Measurements from ENCODE around the gene XG.
"Not testable (repeated sequence)": the region's sequence is repeated elsewhere in the genome, so short reads cannot be mapped to it uniquely, and the experiment has no call there.

The XG gene

DNA sequence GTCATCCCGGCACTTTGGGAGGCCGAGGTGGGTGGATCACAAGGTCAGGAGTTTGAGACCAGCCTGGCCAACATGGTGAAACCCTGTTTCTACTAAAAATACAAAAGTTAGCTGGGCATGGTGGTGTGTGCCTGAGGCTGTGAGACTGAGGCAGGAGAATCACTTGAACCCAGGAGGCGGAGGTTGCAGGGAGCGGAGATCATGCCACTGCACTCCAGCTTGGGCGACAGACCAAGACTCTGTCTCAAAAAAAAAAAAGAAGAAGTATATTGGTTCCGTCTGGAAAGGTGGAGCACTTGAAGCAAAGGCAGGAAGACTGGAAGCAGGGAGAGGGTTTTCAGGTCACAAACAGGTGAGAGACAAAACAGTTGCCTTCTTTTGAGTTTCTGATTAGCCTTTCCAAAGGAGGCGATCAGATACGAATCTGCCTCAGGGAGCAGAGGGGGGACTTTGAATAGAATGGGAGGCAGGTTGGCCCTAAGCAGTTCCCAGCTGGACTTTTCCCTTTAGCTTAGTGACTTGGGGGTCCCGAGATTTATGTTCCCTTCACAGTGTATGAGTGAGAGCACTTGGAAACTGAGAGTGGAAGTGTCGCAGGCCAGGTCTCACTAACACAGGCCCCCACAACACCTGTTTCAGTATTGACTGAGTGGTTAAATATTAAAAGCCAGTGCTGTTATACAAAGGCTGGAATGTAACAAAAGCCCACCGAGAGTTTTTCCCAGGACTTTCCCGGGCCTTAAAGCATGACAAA is 28.8 kb downstream of the XG start:
- not testable (repeated sequence) for DNase-seq (ENCODE audit: low read depth, low spot score)

DNA sequence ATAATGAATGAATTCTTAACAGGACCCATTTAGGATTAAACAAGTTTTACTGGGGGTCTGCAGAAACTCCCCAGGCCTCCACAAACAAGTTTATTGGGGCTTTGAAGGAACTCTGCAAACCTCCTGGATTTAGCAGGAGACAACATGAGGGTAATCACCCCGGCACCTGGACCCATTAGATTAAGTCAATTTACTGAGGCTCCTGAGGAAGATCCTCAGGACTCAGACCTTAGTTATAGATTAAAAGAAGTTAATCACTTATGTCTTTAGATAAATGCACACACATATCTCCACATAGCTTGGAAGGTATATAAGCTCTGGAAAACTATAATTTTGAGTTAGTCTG is 29.4 kb downstream of the XG start:
- DNase-seq (ENCODE audit: low read depth, low spot score) = no peak

DNA sequence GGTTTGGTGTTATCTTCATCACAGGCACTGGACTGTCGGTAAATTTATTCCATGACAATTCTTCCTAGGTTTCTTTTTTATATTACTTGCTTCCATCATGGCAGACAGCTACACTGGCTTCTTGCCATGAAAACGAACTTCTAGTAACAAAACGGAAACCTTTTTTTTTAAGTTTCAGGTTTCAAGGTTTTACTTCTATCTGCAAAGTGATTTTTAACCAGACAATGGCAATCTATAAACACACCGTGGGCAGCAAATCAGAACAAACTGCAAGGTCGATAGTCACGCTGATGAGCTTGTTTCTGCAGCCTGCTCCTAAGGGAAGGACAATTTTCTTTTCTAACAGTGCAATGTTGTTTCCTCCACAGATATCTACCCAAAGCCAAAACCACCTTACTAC is 29.9 kb downstream of the XG start:
- no peak for DNase-seq (ENCODE audit: low read depth, low spot score)

DNA sequence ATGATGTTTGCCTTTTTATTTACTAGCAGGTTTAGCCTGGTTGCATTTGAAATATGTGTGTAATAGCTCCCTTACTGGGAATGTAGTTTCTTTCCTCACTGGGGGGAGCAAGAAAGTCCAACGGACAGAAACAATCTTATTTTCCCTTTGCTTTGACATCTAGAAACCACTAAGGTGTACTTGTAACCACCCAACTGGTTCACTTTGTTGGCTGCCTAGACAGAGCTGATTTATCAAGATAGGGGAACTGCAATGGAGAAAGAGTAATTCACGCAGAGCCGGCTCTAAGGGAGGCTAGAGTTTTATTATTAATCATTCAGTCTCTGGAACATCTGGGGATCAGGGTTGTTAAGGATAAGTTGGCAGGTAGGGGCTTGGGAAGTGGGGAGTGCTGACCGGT is 30.3 kb downstream of the XG start:
- DNase-seq (ENCODE audit: low read depth, low spot score) = no peak

DNA sequence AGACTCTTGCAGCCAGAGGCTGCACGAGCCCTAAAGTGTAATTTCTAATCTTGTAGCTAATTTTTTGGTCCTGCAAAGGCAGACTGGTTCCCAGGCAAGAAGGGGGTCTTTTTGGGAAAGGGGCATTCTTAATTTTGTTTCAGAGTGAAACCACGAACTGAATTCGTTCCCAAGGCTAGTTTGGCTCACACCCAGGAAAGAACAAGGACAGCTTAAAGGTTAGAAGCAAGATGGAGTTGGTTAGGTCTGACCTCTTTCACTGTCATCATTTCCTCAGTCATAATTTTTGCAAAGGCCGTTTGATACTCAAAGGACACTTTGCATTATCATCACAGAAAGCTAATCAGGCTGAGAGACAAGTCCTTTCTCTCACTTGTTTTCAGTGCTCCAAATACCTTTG is 30.9 kb downstream of the XG start:
- DNase-seq (ENCODE audit: low read depth, low spot score) = no peak

DNA sequence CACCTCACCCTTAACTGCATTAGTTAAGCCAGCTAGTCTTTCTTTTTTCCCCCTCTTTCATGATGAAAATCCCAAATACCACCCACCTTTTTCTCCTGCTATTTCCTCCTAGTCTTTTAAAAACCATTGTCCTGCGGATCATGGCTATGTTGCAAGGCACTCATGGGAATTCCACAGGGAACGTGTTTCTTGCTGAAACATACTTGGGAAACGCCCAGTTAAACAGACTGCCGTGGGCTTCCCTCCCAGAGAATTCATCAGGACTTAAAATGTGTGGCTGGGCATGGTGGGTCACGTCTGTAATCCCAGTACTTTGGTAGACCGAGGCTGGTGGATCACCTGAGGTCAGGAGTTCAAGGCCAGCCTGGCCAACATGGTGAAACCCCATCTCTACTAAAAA is 32.2 kb downstream of the XG start:
- no peak for DNase-seq (ENCODE audit: low read depth, low spot score)

DNA sequence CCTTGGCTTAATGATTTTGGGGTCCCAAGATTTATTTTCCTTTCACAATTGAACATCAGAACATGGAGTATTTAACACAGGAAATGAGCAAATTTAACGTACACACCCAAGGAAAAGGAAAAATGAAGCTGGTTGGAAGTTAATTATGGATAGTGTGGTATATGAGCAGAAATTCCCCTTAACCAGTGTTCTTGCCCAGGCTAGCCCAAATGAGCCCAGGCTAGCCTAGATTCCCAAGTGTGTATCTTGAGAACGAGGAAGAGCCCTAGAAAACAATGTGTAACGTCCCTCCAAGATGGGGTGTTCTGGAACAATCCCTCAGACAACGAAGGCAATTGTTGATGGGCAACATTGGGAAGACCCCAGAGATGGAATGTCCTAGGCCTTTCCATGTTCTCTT is 33.7 kb downstream of the XG start:
- DNase-seq (ENCODE audit: low read depth, low spot score) = no peak

DNA sequence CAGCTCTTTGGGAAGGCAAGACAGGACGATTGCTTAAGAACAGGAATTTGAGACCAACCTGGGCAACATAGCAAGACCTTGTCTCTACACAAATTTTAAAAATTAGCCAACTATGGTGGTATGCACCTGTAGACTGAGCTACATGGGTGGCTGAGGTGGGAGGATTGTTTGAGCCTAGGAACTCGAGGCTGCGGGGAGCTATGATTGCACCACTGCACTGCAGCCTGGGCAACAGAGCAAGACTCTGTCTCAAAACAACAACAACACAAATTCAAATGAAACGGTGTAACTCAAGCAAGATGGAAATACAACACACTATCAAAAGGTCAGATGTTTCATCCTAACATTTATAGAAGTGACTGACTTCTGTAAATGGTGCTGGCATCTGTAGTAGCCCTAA is 37.1 kb downstream of the XG start:
- DNase-seq (ENCODE audit: low read depth, low spot score) = no peak

DNA sequence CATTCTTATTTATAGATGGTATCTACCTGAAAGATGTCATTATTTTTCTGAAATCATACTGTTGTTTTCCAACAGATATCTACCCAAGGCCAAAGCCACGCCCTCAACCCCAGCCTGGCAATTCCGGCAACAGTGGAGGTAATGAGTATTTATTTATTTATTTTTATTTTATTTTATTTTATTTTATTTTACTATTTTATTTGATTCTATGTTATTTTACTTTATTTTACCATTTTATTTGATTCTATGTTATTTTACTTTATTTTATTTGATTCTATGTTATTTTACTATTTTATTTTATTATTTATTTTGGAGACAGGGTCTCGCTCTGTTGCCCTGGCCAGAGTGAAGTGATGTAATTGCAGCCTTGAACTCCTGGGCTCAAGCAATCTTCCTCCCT is 37.7 kb downstream of the XG start:
- no peak for DNase-seq (ENCODE audit: low read depth, low spot score)

DNA sequence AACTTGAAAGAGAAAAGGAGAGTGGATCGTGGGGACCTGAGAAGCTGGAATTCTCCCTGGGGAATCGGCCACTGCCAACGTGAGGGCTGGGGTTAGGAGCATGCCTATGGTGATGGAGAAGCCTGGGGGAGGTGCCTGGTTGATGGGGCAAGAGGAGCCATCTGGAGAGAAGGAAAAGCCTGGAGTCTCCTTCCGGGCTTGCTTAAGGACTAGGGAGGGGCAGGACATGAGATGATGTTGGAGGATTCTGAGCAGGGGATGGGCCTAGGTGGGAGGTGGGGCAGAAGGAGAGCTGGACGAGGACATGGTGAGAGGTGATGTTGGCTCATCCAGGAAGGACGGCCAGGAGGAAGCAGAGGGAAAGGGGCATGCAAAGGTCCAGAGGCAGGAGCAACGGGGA is 41.9 kb downstream of the XG start:
- DNase-seq (ENCODE audit: low read depth, low spot score) = no peak

DNA sequence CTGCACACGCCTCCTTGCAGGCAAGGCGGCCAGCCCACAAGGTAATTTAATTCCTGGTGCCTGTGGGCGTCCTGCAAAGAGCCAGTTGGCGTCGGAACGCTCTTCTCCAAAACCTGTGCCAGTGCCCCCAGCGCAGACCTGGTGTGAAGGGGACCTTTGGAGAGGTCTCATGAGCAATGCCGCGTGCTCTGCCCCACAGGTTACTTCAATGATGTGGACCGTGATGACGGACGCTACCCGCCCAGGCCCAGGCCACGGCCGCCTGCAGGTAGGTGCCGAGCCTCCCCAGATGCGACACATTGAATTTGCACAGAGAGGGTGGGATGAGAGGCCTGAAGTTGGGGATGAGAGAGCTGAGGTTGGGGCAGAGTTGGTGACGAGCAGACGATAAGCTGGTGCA is 42.5 kb downstream of the XG start:
- no peak for DNase-seq (ENCODE audit: low read depth, low spot score)

DNA sequence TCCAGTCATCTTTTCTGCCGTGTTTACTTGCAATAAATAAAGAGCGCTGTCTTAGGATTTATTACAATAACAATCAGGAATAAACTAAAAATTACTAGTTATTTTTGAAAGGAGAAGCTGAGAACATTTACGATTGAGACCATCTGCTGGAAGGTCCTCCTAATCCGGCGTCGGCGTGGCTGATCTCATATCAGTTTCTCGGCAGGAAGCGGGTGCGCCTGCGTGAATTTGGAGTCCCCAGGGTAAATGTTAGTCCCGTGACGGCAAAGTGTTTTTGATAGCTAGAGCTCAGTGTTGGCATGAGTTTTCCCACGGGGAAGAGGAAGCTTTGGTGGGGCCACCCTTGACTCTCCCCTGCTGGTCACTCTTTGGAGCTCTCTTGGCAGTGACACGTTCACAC is 45.0 kb downstream of the XG start:
- DNase-seq (ENCODE audit: low read depth, low spot score) = not testable (repeated sequence)

DNA sequence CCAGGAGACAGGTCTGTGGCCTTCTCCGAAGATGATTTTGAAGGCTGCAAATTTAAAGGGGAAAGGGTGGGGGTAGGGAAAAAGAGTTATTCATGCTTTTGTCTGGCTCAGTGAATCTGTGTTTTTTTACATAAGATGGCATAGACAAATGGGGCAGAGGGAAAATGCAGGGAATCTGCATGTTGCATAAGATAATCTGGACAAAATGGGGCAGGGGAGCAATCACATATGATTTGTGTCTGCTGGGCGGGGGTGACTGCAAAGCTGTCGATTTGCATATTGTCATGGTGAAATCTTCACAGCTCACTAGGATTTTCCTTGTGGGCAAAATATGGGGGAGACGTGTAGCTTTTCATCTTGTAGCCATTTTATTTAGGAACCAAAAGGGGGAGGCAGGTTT is 47.5 kb downstream of the XG start:
- DNase-seq (ENCODE audit: low read depth, low spot score) = no peak

DNA sequence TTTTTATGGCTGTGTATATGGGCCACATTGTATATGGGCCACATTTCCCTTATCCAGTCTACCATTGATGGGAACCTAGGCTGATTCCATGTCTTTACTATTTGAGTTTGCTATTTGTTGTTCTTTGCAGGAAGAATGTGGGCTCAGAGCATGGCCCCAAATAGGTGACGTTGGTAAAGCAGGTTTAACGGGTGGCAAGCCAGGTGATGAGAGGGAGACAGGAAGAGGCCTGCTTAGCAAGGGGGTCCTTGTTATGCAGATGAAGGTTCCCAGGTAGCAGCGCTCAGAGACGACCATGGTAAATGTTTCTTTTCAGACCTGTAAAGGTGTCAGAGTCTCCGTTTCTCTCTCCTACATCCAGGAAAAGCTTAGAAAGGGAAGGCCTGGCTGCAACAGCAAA is 48.1 kb downstream of the XG start:
- not testable (repeated sequence) for DNase-seq (ENCODE audit: low read depth, low spot score)

DNA sequence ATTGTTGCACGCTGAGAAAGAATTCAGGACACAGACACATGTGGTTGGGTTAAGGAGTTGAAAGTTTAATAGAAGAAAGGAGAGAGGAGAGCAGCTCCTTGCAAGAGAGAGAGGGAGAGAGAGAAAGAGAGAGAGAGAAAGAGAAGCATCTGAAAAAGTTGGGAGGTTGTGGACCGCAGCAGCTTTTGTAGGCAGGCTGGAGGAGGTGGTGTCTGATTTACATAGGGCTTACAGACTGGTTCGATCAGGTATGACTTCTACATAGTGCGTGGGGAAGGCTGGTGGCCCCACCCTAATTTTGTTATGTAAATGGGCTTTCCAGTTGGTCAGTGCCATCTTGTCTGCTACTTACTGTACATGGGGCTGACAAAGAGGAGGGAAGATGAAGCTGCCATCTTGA is 49.4 kb downstream of the XG start:
- DNase-seq (ENCODE audit: low read depth, low spot score) = no peak

DNA sequence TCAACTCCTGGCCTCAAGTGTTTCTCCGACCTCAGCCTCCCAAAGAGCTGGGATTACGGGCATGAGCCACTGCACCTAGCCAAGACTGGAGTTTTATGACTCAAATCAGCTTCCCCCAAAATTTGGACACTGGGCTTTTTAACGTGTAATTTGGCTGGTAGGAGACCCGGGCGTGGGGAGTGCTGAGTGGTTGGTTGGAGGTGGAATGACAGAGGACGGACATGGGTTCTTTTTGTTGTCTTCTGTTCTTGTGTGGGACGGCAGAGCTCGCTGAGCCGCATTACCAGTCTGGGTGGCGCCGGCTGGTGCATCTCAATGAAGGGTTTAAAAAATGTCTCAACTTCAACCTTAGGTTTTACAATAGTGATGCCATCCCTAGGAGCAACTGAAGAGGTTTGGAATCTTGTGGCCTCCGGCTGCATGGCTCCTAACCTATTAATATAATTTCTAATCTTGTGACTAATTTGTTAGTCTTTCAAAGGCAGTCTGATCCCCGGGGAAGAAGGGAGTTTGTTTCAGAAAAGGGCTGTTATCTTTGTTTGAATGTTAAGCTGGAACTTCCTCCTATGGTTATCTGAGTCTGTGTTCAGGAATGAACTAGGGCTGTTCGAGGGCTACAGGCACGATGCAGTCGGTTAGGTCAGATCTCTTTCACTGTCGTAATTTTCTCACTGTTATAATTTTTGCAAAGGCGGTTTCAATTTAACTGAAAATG is 50.7 kb downstream of the XG start:
- not testable (repeated sequence) for DNase-seq (ENCODE audit: low read depth, low spot score)

DNA sequence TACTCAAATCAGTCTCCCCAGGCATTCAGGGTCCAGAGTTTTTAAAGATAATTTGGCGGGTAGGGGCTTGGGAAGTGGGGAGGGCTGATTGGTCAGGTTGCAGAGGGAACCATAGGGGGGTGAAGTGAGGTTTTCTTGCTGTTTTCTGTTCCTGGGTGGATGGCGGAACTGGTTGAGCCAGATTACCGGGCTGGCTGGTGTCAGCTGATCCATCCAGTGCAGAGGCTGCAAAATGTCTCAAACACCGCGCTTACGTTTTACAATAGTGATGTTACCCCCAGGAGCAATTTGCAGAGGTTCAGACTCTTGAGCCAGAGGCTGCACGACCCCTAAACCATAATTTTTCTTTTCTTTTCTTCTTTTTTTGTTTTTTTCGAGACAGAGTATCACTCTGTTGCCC is 51.6 kb downstream of the XG start:
- not testable (repeated sequence) for DNase-seq (ENCODE audit: low read depth, low spot score)

DNA sequence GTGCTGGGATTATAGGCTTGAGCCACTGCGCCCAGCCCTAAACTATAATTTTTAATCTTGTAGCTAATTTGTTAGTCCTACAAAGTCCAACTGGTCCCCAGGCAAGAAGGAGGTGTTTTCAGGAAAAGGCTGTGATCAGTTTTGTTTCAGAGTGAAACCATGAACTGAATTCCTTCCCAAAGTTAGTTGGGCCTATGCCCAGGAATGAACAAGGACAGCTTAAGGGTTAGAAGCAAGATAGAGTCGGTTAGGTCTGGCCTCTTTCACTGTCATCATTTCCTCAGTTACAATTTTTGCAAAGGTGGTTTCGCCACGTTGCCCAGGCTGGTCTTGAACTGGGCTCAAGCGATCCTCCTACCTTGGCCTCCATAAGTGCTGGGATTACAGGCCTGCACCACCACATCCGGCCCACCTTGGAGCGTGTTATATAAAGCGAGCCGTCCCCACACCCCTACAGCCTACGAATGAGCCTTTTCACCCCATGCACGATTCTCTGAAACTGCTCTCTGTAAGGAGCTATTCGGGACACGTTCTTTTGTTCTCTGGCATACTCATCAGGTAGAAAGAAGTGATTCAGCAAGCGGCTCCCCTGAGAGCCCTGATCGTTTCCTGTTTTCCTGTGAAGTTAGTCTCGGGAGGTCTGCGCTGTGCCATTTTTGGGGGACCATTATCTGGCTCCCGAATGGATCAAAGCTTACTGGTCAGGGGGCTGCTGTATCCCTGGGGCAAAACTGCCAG is 52.4 kb downstream of the XG start:
- DNase-seq (ENCODE audit: low read depth, low spot score) = not testable (repeated sequence)

DNA sequence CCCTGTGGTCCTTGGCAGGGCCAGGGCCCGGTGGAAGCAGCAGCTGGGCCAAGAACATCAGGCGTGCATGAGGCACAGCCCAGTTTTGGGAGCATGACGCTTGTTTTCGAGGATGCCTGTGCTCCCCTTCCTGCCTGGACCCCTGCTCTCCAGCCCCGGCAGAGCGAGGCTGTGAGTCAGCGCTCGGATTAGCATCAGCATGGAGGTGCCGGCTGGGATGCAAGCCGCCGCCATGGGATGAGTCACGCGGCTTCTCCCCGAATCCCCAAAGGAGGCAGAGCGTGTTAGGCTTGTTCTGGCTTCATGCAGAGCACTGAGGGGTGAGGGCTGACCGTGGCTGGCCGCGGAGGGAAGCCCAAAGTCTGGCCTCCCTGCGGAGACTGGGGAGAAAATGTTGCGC is 53.0 kb downstream of the XG start:
- not testable (repeated sequence) for DNase-seq (ENCODE audit: low read depth, low spot score)

DNA sequence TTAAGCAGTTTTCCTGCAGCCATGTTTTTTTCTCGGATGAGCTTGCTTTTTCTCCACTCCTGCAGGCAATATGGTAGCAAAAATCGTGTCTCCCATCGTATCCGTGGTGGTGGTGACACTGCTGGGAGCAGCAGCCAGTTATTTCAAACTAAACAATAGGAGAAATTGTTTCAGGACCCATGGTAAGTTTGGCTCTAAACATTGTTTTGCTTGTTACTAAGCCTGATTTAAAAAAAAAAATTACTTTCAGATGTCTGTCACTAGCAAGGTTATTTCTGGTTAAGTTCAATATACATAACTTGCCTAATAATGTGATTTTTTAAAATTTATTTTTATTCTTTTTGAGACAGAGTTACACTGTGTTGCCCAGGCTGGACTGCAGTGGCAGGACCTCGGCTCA is 59.4 kb downstream of the XG start:
- DNase-seq (ENCODE audit: low read depth, low spot score) = no peak

DNA sequence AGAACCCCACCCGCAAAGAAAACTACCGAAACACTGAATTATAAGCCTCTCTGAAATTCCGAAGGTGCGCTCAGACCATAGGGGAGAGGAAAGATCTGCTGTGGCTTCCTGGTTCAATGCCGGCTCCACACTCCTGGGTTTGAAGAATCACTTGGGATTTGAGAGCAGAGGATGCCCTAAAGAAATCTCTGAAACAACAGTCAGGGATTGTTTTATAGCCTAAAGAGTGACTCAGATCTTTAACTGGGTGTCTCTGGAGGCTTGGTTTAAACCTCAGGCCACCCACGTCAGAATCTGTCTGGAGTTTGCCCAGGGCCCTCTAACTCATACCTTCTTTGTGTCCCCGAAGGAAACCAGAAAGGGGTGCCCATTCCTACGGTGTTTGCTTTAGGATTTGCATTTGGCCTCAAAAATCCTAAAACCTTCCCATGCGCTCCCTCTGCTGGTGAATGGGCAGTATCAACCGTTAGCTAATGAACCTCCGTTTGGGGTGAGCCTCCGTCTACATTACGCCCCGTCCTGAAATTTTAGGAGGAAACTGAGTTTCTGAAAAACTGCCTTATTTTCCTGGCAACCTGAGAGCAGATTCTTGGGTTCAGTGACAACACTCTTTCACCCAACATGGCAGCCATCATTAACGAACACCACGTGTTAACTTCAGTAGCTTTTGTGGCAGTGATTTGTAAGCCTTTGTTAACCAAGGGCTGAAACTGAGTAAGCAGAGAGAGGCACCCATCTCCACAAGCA is 60.5 kb downstream of the XG start:
- DNase-seq (ENCODE audit: low read depth, low spot score) = not testable (repeated sequence)

DNA sequence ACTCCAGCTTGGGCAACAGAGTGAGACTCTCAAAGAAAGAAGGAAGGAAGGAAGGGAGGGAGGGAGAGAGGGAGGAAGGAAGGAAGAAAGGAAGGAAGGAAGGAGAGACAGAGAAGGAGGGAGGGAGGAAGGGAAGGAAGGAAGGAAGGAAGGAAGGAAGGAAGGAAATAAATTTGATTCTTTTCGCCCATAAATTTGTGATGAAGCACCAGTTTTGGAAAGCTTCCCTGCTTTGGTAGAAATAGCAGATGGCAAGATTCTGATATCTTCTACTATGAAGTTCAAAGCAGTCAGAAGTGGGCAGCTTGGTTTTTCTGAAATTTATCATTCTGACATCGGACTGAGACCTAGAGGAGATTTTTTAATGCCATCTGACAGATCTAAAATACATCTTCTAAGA is 65.2 kb downstream of the XG start:
- DNase-seq (ENCODE audit: low read depth, low spot score) = no peak

Measured in activated naive CD8-positive, alpha-beta T cell treated with anti-CD3 and anti-CD28 coated beads, Interleukin-2, amount 50 U/mL, for 16 hours (primary cell).